Lung (tissue), 12 donors: Measurements from ENCODE around the gene SPTB. TPM values are rescaled to one million over a fixed set of nuclear protein-coding genes. Genes with fewer than 3 reads are reported as not detected.

ENCODE experiments used
- ATAC-seq: fragments of 200-7000 bp; cut with Tn5 transposase; one replicate; pipeline ENCODE4 v1.9.1; 2020; ENCODE audit warnings: moderate number of reproducible peaks; ENCODE audit not compliant: insufficient read depth, low FRiP score
- DNase-seq, 3 donors: peaks; one replicate each; pipeline ENCODE4 v3.0.0-alpha.2; 2013 to 2017
- H3K27ac ChIP-seq, 2 donors: one replicate each; pipeline ENCODE4 v1.5.1; 2013; ENCODE audit warnings: mild to moderate bottlenecking in 2 of 2, moderate library complexity in 2 of 2, control low read depth in 1 of 2, inconsistent platforms in 1 of 2, low read depth in 1 of 2, low read length in 1 of 2
- H3K27me3 ChIP-seq, 3 donors: one replicate each; pipeline ENCODE4 v1.5.1; 2013; ENCODE audit warnings: low read length in 2 of 3; ENCODE audit not compliant: control insufficient read depth in 3 of 3, insufficient read depth in 3 of 3
- H3K36me3 ChIP-seq, 4 donors: one replicate each; pipeline ENCODE4 v1.5.1; 2013; ENCODE audit warnings: low read length in 4 of 4, mild to moderate bottlenecking in 1 of 4, moderate library complexity in 1 of 4; ENCODE audit not compliant: control insufficient read depth in 4 of 4, insufficient read depth in 4 of 4
- H3K4me1 ChIP-seq, 5 donors: one replicate each; pipeline ENCODE4 v1.5.1; 2013; ENCODE audit warnings: low read length in 5 of 5, mild to moderate bottlenecking in 2 of 5, moderate library complexity in 1 of 5; ENCODE audit not compliant: control insufficient read depth in 5 of 5, insufficient read depth in 5 of 5
- H3K4me3 ChIP-seq: one replicate; pipeline ENCODE4 v1.5.1; 2013; ENCODE audit warnings: mild to moderate bottlenecking, control low read depth, moderate library complexity
- H3K9ac ChIP-seq, 2 donors: one replicate each; pipeline ENCODE4 v1.5.1; 2013; ENCODE audit warnings: low read length in 2 of 2, control low read depth in 1 of 2; ENCODE audit not compliant: insufficient read depth in 1 of 2
- H3K9me3 ChIP-seq, 4 donors: one replicate each; pipeline ENCODE4 v1.5.1; 2013; ENCODE audit warnings: low read length in 3 of 4, mild to moderate bottlenecking in 1 of 4, moderate library complexity in 1 of 4; ENCODE audit not compliant: control insufficient read depth in 4 of 4, insufficient read depth in 3 of 4
- WGBS, 2 donors: extraction: QIAGEN DNeasy Blood & Tissue Kit; methylation state at CpG; one replicate each; pipeline ENCODE4 v1.1.7; 2013; 5-methylcytosine and 5-hydroxymethylcytosine counted together
- polyA plus RNA-seq, 2 donors: library from polyadenylated mRNA; stranded (reverse); fragments of 200-250 nt; gene quantifications; one replicate each; pipeline ENCODE4 v1.2.1, GENCODE V29; 2013
- total RNA-seq, 2 donors: library from RNA; depleted of rRNA in 1 of 2; stranded (reverse); fragments of >200 nt in 1 of 2; gene quantifications; one replicate each; pipeline ENCODE4 v1.2.1, GENCODE V29; 2014 to 2021
- TF ChIP-seq, protein P1 (sequence below): IDR thresholded peaks from 2 replicates; pipeline ENCODE4 v1.5.1; 2012; ENCODE audit warnings: mild to moderate bottlenecking; ENCODE audit errors: control extremely low read depth, extremely low read depth
- donor health status: control.
- donor health status: control.
- donor health status: Bipolar disorder and iron deficiency.
- donor health status: healthy.
- donor health status: DM: yes; HTN: yes; CAD: no.

Gene SPTB
- total and polyA plus RNA-seq, 4 donors, result 1.2 to 11.5 (median 2.1) TPM

DNA sequence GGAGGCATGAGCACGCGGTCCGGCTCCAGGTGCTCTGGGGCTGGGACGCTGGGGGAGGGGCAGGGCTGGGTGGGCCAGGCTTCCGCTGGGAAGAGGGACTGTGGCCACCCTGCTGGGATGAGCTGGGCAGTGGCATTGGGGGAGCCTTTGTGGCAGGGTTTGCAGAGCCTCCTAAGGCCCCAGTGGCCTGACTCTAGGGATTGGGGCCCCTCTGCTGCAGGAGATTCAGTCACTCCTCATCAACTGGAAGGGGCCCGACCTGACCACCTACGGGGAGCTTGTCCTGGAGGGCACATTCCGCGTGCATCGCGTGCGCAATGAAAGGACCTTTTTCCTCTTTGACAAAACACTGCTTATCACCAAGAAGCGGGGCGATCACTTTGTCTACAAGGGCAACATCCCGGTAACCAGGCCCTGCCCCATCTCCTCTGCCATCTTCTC, 148.5 kb downstream of the SPTB start:
- H3K27ac ChIP-seq, result no peak overlapping the region
- ATAC-seq (no peak), DNase-seq (no peak)
- H3K9ac ChIP-seq, result no peak overlapping the region
- WGBS, 2 donors, result 95 to 98% methylated on average over 15 of the region's 15 CpGs
- TF ChIP-seq, protein P1, sequence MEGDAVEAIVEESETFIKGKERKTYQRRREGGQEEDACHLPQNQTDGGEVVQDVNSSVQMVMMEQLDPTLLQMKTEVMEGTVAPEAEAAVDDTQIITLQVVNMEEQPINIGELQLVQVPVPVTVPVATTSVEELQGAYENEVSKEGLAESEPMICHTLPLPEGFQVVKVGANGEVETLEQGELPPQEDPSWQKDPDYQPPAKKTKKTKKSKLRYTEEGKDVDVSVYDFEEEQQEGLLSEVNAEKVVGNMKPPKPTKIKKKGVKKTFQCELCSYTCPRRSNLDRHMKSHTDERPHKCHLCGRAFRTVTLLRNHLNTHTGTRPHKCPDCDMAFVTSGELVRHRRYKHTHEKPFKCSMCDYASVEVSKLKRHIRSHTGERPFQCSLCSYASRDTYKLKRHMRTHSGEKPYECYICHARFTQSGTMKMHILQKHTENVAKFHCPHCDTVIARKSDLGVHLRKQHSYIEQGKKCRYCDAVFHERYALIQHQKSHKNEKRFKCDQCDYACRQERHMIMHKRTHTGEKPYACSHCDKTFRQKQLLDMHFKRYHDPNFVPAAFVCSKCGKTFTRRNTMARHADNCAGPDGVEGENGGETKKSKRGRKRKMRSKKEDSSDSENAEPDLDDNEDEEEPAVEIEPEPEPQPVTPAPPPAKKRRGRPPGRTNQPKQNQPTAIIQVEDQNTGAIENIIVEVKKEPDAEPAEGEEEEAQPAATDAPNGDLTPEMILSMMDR, result no peak
- no peak overlapping the region for H3K4me3 ChIP-seq
- peaks cover 0 to 3% (median 0%) of the 10 kb centered on the region in 4 donors for H3K9me3 ChIP-seq
- no peaks in the 10 kb centered on the region for H3K4me1 ChIP-seq
- no peaks in the 10 kb centered on the region for H3K27me3 ChIP-seq
- peaks cover 2 to 42% (median 21%) of the 10 kb centered on the region in 4 donors for H3K36me3 ChIP-seq

GRCh38 chr14:64730681-64731080, 149.0 kb downstream of the SPTB start:
- H3K36me3 ChIP-seq, result peaks cover 2 to 37% (median 19%) of the 10 kb centered on the region in 4 donors
- peaks cover 0 to 3% (median 0%) of the 10 kb centered on the region in 4 donors for H3K9me3 ChIP-seq
- TF ChIP-seq, protein P1, result no peak
- no peak overlapping the region for H3K27ac ChIP-seq
- ATAC-seq, result no peak
- H3K4me1 ChIP-seq, result no peaks in the 10 kb centered on the region
- no peak overlapping the region for H3K9ac ChIP-seq
- DNase-seq, result no peak
- WGBS, 2 donors, result 93% methylated on average over 12 of the region's 12 CpGs
- H3K27me3 ChIP-seq, result no peaks in the 10 kb centered on the region
- H3K4me3 ChIP-seq, result no peak overlapping the region

DNA sequence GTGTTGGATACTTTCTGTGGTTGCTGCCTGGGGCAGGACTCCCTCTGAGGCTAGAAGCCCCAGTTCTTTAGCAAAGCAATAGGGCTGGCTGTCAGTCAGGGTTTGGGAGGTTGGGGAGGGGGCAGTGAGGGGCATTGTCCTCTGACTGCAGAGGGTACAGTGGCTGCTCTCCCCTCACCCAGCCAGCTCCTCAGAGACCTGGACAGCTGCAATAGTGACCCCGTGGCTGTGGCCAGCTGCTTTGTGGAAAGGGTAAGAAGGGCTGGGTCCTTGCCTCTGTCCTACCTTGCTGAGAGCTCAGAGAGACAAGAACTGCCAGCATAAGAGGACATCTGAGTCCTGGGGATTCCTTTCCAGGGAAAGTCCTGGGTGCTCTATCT, 149.7 kb downstream of the SPTB start:
- ATAC-seq, result no peak
- 94 to 100% methylated on average over 1 of the region's 1 CpG for WGBS, 2 donors

More for the DNA sequence above, 149.7 kb downstream of the SPTB start:
- Histone ChIP-seq H3K9me3 (peaks cover 0 to 3% (median 0%) of the 10 kb centered on the region in 4 donors), H3K9ac (no peak overlapping the region), H3K4me1 (peaks cover 0 to under 1% (median 0%) of the 10 kb centered on the region in 5 donors), H3K36me3 (peaks cover 2 to 32% (median 19%) of the 10 kb centered on the region in 4 donors), H3K4me3 (no peak overlapping the region), H3K27me3 (no peaks in the 10 kb centered on the region), H3K27ac (no peak overlapping the region)
- TF ChIP-seq, protein P1, result no peak
- DNase-seq, result no peak
